AG04449 (cell line): Measurements from ENCODE around the gene CMC1.

Experiments
- CTCF ChIA-PET: fragments of 350-600 bp; formaldehyde crosslinking; extraction: SDS; loops from one replicate; lab custom pipeline; 2021; ENCODE audit warnings: antibody characterized with exemption; lab: Yijun Ruan, JAX
- POLR2A ChIA-PET: fragments of 400-600, 350-600 bp; formaldehyde crosslinking; extraction: SDS; loops from one replicate; lab custom pipeline; 2020; ENCODE audit warnings: antibody characterized with exemption, inconsistent platforms; lab: Yijun Ruan, JAX
- DNase-seq: peaks from one replicate; pipeline ENCODE4 v3.0.0-alpha.2; 2010; ENCODE audit warnings: low read depth, low spot score
- H3K4me3 ChIP-seq: 2 replicates; pipeline ENCODE4 v1.5.1; 2011; ENCODE audit warnings: low read depth, mild to moderate bottlenecking, control low read depth, low read length
- TF ChIP-seq, protein P1 (sequence below): IDR thresholded peaks from one replicate; pipeline ENCODE4 v1.5.1; 2011; ENCODE audit warnings: mild to moderate bottlenecking, moderate library complexity, low read length, control low read depth, inconsistent platforms; ENCODE audit not compliant: insufficient read depth; ENCODE audit errors: missing control alignments

The CMC1 gene

DNA sequence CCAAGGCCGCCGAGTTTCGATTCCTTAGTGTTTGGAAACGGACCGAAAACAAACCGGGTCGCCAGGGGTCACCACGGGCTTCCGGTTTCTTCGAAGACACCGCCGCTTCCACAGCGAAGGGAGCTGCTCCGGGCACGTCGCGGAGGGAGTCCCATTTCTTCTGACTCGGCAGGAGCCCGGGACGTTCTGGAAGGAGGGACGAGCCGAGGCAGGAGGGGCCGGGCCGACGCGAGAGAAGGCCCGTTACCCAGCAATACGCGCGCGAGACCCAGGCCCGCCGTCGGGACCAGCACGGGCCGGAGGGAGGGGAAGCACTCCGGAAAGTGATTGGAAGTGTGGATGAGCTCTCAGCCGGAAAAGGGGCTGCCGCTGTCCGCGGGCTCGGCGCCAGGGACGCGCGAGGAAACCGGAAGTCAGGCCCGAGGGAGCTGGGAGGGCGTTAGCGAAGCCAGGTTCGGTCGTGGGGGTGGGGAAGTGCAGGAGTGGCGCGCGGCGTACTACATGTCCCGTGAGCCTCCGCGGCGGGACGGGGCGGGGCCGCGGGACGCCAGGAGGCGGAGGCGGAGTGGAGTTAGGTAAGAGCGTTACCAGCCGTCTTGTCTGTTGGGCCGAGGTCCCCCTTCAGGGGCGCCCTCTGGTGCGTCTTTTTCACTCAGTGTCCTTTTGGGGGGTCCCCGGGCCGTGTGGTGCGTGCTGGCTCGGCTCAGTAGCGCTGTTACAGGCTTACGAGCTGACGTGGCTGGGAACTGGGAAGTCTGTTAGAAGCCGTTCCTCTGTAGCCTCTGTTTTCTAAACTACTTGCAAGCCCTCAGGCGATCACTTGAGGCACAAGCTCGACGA, 107.4 kb downstream of the CMC1 start, which contains the start of the genes AZI2 and ZCWPW2:
TSS of gene AZI2 (minus strand) at position 196 of the 840 bp plus-strand sequence. CDS start 8,207 bp downstream, outside the sequence.
TSS of gene ZCWPW2 (plus strand) at position 93 of the 840 bp plus-strand sequence. CDS start 64,348 bp downstream, outside the sequence.
- DNase-seq = peak; percentile 71
- POLR2A ChIA-PET = interaction anchor here (0.6 to 1.2 kb wide), 4 partner anchors 9 to 1022 kb away, joined by 3 read pairs; no protein-coding TSS in a partner anchor
- TF ChIP-seq, protein P1, sequence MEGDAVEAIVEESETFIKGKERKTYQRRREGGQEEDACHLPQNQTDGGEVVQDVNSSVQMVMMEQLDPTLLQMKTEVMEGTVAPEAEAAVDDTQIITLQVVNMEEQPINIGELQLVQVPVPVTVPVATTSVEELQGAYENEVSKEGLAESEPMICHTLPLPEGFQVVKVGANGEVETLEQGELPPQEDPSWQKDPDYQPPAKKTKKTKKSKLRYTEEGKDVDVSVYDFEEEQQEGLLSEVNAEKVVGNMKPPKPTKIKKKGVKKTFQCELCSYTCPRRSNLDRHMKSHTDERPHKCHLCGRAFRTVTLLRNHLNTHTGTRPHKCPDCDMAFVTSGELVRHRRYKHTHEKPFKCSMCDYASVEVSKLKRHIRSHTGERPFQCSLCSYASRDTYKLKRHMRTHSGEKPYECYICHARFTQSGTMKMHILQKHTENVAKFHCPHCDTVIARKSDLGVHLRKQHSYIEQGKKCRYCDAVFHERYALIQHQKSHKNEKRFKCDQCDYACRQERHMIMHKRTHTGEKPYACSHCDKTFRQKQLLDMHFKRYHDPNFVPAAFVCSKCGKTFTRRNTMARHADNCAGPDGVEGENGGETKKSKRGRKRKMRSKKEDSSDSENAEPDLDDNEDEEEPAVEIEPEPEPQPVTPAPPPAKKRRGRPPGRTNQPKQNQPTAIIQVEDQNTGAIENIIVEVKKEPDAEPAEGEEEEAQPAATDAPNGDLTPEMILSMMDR = peak; percentile 20
- CTCF ChIA-PET = interaction anchor here (1.2 to 1.5 kb wide), 4 partner anchors 10 to 28 kb away, joined by 3 to 7 read pairs (median 4); no protein-coding TSS in a partner anchor
- peak within 1 kb of the TSS; percentile 92 for H3K4me3 ChIP-seq

DNA sequence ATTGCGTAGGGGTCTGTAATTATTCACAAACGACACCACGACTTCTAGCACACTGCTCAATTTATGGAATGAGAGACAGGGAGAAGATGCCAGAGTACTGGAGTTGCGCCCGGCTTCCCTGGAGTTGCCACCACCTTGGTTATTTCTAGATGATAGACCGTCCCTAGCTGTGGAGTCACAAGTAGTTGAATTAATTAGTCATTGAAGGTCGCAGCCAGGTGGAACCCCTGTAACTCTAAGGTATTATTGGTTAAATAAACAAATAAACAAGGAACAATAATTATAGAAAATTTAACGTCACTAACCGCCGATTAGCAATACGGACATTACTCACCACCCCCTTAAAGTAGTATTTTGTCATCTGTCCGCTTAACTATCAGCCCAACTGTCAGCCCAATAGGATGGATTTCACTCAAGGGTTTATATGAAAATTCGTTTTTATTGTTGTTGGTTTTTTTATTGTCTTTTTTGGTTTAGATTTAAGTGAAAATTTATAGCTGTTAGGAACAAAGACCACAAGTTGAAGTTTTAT, 108.1 kb downstream of the CMC1 start:
- DNase-seq = no peak
- TF ChIP-seq, protein P1 = no peak
- H3K4me3 ChIP-seq = peak overlapping the region; percentile 92
- POLR2A ChIA-PET = interaction anchor here (1.0 kb wide), 1 partner anchor 32 kb away, joined by 3 read pairs; no protein-coding TSS in a partner anchor
- CTCF ChIA-PET = interaction anchor here (1.2 to 1.5 kb wide), 3 partner anchors 10 to 28 kb away, joined by 3 to 7 read pairs (median 4); no protein-coding TSS in a partner anchor
